GM12878 (cell line): ENCODE measurements around the gene CTSW. TPM values are rescaled to one million over a fixed set of nuclear protein-coding genes. Genes with fewer than 3 reads are reported as not detected.

Experiments used
- BRCA1 ChIP-seq: IDR thresholded peaks from 2 replicates; pipeline ENCODE4 v1.6.1; 2011; ENCODE audit warnings: low read depth, low read length, improper control_type of control experiment
- CBFB ChIP-seq: IDR thresholded peaks from 2 replicates; pipeline ENCODE4 v1.6.1; 2016; ENCODE audit warnings: antibody characterized with exemption, low read depth
- CBX3 ChIP-seq: fragments of 200-600 bp; sonication (generic); IDR thresholded peaks from 2 replicates; pipeline ENCODE4 v1.6.1; 2016; ENCODE audit warnings: low read depth, borderline replicate concordance
- CREM ChIP-seq: IDR thresholded peaks from 2 replicates; pipeline ENCODE4 v1.6.1; 2014; ENCODE audit warnings: antibody characterized with exemption, low read depth
- EP300 ChIP-seq, 2 experiments: fragments of 150-350 bp in 1 of 2; IDR thresholded peaks; 2 replicates each; pipeline ENCODE4 v1.6.1; 2011 to 2012; ENCODE audit warnings: low read depth in 2 of 2, low read length in 2 of 2, borderline replicate concordance in 1 of 2, improper control_type of control experiment in 1 of 2, inconsistent platforms in 1 of 2; ENCODE audit not compliant: control insufficient read depth in 1 of 2
- HDAC6 ChIP-seq: fragments of 200-600 bp; sonication (generic); IDR thresholded peaks from one replicate; pipeline ENCODE4 v1.8.0; 2017; ENCODE audit warnings: antibody characterized with exemption; ENCODE audit not compliant: unreplicated experiment
- KDM1A ChIP-seq: fragments of 200-600 bp; sonication (generic); IDR thresholded peaks from 2 replicates; pipeline ENCODE4 v1.6.1; 2016; ENCODE audit warnings: borderline replicate concordance
- MEF2A ChIP-seq: IDR thresholded peaks from 2 replicates; pipeline ENCODE4 v1.6.1; 2011; ENCODE audit warnings: low read depth, mild to moderate bottlenecking, low read length, moderate library complexity; ENCODE audit not compliant: insufficient read depth
- NR2F1 ChIP-seq: fragments of 450-650 bp; conservative IDR thresholded peaks from 2 replicates; pipeline ENCODE4 v1.6.1; 2017; ENCODE audit warnings: mild to moderate bottlenecking
- PAX5 ChIP-seq: IDR thresholded peaks from 2 replicates; pipeline ENCODE4 v1.6.1; 2011; ENCODE audit warnings: low read depth, low read length, borderline replicate concordance
- PKNOX1 ChIP-seq: fragments of 450-650 bp; IDR thresholded peaks from 2 replicates; pipeline ENCODE4 v1.6.1; 2016; ENCODE audit warnings: mild to moderate bottlenecking
- RBBP5 ChIP-seq: fragments of 200-600 bp; sonication (generic); conservative IDR thresholded peaks from 2 replicates; pipeline ENCODE4 v1.6.1; 2016
- REST ChIP-seq: IDR thresholded peaks from 2 replicates; pipeline ENCODE4 v1.6.1; 2012; ENCODE audit warnings: mild to moderate bottlenecking, low read depth, low read length
- RFX5 ChIP-seq: IDR thresholded peaks from 2 replicates; pipeline ENCODE4 v1.6.1; 2011; ENCODE audit warnings: low read depth, low read length, improper control_type of control experiment
- RUNX3 ChIP-seq: IDR thresholded peaks from 2 replicates; pipeline ENCODE4 v1.6.1; 2012; ENCODE audit warnings: low read length, inconsistent platforms
- STAT3 ChIP-seq: IDR thresholded peaks from 2 replicates; pipeline ENCODE4 v1.6.1; 2011; ENCODE audit warnings: low read depth, low read length, improper control_type of control experiment
- SUZ12 ChIP-seq: fragments of 200-600 bp; sonication (generic); IDR thresholded peaks from one replicate; pipeline ENCODE4 v1.6.1; 2018; ENCODE audit warnings: antibody characterized with exemption, mild to moderate bottlenecking; ENCODE audit not compliant: unreplicated experiment
- TARDBP ChIP-seq: IDR thresholded peaks from 2 replicates; pipeline ENCODE4 v1.6.1; 2016; ENCODE audit warnings: borderline replicate concordance
- ZNF384 ChIP-seq: IDR thresholded peaks from 2 replicates; pipeline ENCODE4 v1.6.1; 2012; ENCODE audit warnings: low read depth, mild to moderate bottlenecking, low read length, improper control_type of control experiment, borderline replicate concordance
- polyA plus RNA-seq, 11 experiments: library from polyadenylated mRNA; depleted of rRNA in 4 of 11; unstranded in 6 of 11; stranded (reverse) in 5 of 11; fragments of >200 nt; fragmentation: Nextera tagmentation in 4 of 11; fragmentation: Illumina TruSeq in 1 of 11; extraction: Ambion mirVana in 4 of 11; extraction: Trizol in 1 of 11; gene quantifications; 1 replicate in 1 of 11; 2 replicates in 10 of 11; pipeline versions ENCODE4 v1.2.1 to v1.2.3, GENCODE V29; 2011 to 2016; ENCODE audit warnings: inconsistent platforms in 2 of 11, missing spikeins in 2 of 11, low read depth in 1 of 11
- total RNA-seq, 4 experiments: library from RNA; depleted of rRNA in 3 of 4; stranded (reverse); fragments of >200 nt in 3 of 4; fragmentation: Illumina TruSeq in 1 of 4; extraction: Trizol in 1 of 4; gene quantifications; 2 replicates each; pipeline versions ENCODE4 v1.2.1 to v1.2.3, GENCODE V29; 2013 to 2021
- TF ChIP-seq, protein P1 (sequence below): fragments of 450-650 bp; IDR thresholded peaks from 2 replicates; pipeline ENCODE4 v1.6.1; 2017; ENCODE audit warnings: antibody characterized with exemption, mild to moderate bottlenecking, moderate library complexity
- TF ChIP-seq, protein P2 (sequence below): fragments of 150-350 bp; IDR thresholded peaks from 2 replicates; pipeline ENCODE4 v1.6.1; 2014; ENCODE audit warnings: mild to moderate bottlenecking, low read depth, low read length

Gene CTSW
- total and polyA plus RNA-seq, 10 of the 15 experiments (the other 5 are each of a cell fraction or from before 2014, with no cell fraction given): 0.53 to 12.0 (median 1.7) TPM

GRCh38 chr11:65857853-65858680, 21.6 kb upstream of the CTSW start, which contains the start of gene CFL1 (continued):
- TF ChIP-seq, protein P1, sequence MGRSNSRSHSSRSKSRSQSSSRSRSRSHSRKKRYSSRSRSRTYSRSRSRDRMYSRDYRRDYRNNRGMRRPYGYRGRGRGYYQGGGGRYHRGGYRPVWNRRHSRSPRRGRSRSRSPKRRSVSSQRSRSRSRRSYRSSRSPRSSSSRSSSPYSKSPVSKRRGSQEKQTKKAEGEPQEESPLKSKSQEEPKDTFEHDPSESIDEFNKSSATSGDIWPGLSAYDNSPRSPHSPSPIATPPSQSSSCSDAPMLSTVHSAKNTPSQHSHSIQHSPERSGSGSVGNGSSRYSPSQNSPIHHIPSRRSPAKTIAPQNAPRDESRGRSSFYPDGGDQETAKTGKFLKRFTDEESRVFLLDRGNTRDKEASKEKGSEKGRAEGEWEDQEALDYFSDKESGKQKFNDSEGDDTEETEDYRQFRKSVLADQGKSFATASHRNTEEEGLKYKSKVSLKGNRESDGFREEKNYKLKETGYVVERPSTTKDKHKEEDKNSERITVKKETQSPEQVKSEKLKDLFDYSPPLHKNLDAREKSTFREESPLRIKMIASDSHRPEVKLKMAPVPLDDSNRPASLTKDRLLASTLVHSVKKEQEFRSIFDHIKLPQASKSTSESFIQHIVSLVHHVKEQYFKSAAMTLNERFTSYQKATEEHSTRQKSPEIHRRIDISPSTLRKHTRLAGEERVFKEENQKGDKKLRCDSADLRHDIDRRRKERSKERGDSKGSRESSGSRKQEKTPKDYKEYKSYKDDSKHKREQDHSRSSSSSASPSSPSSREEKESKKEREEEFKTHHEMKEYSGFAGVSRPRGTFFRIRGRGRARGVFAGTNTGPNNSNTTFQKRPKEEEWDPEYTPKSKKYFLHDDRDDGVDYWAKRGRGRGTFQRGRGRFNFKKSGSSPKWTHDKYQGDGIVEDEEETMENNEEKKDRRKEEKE: peak; percentile 52; the same call in 1 of the 2 replicates
- no peak; the same call in 1 of the 2 replicates for TF ChIP-seq REST
- no peak for TF ChIP-seq ZNF384
- TF ChIP-seq, protein P2, sequence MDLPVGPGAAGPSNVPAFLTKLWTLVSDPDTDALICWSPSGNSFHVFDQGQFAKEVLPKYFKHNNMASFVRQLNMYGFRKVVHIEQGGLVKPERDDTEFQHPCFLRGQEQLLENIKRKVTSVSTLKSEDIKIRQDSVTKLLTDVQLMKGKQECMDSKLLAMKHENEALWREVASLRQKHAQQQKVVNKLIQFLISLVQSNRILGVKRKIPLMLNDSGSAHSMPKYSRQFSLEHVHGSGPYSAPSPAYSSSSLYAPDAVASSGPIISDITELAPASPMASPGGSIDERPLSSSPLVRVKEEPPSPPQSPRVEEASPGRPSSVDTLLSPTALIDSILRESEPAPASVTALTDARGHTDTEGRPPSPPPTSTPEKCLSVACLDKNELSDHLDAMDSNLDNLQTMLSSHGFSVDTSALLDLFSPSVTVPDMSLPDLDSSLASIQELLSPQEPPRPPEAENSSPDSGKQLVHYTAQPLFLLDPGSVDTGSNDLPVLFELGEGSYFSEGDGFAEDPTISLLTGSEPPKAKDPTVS: peak; percentile 57; the same call in 1 of the 2 replicates
- peak; percentile 91; the same call in 1 of the 2 replicates for TF ChIP-seq CREM
- TF ChIP-seq RBBP5: no peak
- TF ChIP-seq CBFB: peak; percentile 93
- no peak for TF ChIP-seq MEF2A
- peak; percentile 75 for TF ChIP-seq HDAC6
- TF ChIP-seq RFX5: no peak; the same call in 1 of the 2 replicates
- TF ChIP-seq PKNOX1: no peak; the same call in 1 of the 2 replicates
- TF ChIP-seq KDM1A: no peak
- TF ChIP-seq NR2F1: peak; percentile 72
- TF ChIP-seq TARDBP: peak; percentile 91
- TF ChIP-seq SUZ12: no peak
- peak in 1 of 2 experiments; percentile 41; a peak in 2 of 4 replicates for TF ChIP-seq EP300 (IDR thresholded peaks at IDR 0.05; ENCODE audit: borderline replicate concordance in 1 of 2, control insufficient read depth in 1 of 2, low read depth in 2 of 2, low read length in 2 of 2)
- no peak for TF ChIP-seq BRCA1
- no peak for TF ChIP-seq CBX3
- 0 out of 2 replicates have a peak, but pooled peaks have one; percentile 12 for TF ChIP-seq PAX5
- no peak for TF ChIP-seq RUNX3
- TF ChIP-seq STAT3: no peak
